Measurements from ENCODE around the gene NT5C3A.
"Not testable (repeated sequence)": the region's sequence is repeated elsewhere in the genome, so short reads cannot be mapped to it uniquely, and the experiment has no call there.

The NT5C3A gene

DNA sequence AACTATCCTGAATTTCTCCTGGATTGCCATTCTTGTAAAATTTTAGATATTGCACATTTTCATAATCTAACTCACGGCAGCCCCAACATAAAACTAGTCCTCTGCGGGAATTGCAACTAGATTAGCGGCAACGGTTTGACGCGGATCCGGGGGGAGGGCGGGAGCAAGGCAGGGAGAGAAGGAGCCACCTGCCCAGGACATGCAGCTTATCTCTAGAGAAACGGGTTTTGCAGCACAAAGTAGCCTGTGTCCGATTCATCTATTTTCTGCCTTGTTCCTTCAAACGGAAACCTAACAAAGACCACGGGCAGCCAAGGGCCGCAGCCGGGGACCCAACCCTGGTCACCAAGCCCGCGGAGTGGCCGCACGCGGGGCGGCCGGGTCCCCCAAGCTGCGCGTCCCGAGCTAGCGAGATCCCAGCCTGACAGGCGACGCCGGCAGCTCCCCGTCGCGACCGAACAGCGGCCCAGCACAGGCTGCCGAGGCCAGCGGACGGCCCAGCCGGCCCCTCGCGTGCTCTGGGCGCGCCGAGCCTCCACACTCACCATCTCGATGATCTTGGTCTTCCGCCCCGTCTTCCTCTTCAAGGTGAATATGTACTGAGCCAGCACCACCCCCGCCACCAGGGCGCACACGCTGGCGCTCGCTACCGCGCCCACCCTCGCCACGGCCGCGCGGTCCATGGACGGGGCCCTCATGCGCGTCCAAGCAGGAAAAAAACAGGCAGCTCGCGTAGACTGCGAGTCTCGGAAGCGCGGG is at the start of gene NT5C3A:
Gene NT5C3A (minus strand): TSS at position 754 of the 759 bp plus-strand sequence. CDS start 71 bp downstream, at position 683.
- ATAC-seq = no peak

DNA sequence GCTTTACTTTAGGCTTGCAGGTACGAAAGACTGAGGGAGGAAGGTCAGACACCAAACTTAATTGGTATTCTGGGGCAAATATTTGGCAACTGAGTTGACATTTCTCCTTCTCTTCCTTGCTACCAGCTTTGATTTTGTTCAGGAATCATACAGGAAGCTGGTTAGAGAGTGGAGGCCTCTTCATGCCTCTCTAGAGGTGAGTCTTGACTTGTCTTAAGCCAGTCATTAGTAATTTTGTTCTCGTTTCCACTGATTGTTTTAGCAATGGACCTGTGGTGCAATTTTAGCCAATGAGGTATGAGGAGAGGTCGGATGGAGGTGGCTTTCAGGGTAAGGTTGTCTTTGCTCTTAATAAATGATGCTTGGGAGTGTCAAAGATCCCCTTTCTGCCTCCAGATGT is 49.0 kb upstream of the NT5C3A start:
- ATAC-seq = no peak

DNA sequence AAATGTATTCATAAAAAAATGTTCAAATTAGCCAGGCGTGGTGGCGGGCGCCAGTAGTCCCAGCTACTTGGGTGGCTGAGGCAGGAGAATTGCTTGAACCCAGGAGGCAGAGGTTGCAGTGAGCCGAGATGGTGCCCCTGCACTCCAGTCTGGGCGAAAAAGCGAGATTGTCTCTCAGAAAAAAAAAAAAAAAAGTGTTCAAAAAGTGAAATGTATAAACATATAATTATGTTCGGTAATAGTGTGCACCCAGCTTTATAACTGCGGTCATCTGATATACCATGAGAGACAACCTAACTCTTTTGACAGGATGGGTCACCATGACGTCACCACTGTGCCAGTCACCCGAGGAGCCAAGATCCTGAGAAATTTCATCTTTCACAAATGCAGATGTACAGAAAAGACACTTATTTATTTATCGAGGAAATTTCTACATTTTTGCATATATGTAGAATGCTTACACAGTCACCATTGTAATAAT is 47.2 kb upstream of the NT5C3A start:
- no peak for ATAC-seq

DNA sequence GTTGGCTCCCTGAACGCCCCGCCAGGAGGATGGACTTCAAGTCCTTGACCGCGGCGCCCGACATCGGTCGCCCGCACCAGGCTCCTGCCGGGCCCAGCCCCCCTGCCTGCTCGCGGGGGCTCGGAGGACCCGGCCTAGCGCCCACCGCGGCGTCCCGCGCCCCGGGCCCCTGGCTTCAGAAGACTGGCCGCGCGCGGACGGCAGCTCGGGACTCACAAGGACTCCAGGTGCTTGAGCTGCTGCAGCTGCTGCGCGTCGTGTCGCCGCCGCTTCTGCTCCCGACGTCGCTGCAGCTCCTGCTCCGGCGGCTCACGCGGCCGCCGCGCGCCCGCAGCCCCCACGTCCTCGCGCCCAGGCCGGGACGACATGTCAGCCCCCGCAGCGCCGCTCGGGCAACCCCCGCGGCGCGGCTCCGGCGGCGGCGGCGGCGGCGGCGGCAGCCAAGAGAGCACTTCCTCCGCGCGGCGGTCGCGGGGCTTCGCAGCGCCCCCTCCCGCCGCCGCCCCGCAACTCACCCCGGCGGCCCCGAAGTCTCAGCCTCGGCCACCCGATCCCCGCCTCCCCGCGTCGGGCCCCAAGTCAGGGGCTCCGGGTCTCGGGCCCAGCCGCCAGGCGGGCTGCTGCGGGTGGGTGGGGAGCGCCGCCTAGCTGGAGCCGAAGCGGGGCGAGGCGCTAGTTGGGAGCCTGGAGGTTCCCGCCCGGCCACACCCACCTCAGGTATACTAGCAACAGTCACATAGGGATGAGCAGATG is 46.6 kb upstream of the NT5C3A start, which contains the start of gene RP9:
Gene RP9 (minus strand): TSS at position 400 of the 753 bp plus-strand sequence. CDS start 32 bp downstream, at position 368.
- ATAC-seq = peak; percentile 90 to 94

DNA sequence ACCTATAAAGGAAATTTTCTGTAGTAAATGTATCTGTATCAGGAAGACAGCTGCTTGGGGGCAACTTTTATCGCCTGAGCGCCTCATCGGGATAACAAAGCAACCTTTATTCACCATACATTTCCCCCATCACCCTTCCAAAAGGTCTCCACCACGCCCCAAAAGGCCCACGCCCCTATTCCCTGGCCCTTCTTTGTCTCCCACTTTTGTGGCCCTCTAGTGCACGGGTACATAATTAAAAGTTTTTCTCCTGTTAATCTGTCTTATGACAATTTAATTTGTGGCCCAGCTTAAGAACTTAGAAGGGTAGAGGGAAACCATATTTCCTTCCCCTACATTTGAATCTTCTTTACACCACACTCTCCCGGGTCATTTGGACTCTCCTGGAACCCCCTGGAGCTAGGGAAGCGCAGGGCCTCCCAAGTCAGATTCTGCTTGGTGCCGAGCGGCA is 46.0 kb upstream of the NT5C3A start:
- ATAC-seq = peak in 1 of 2 donors; percentile 17

DNA sequence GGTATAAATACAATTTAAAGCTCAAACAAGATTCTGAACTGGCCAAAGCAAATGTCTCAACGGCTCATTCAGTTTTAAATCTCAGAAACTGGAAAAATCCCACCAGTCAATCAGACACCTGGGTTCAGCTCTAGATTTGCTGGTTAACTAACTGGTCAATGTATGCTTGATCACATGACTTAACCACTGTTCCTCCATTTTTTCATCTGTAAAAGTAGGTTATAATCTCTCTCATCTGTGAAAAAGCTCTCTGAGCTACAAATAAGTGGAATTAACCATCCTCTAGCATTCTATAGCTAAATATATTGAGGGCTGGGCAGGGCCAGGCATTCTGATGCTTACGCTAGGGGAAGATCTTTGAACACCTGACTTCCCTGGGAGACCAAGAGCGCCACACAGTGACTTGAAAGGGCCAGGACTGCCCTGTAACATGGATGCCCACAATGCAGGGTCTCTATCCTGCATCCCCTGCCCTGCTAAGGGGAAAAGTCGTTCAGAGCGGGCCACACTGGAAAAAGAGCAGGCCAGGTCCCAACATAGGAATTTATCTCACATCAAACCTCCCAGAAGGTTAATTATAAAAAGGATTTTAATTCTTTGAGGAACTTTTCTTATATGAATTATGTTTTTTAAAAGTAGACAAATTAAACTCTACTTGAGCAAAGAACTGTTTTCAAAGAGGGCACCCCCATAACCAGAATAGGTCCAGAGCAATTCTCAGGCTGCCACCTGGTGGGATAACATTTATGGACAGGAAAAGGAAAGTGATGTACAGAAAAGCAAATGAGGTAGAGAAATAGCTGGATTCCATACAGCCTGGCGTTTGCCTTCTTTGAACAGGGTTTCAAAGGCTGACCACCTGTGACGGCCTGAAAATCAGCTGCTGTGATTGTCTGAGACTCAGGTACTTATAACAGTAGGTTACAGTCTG is 44.8 kb upstream of the NT5C3A start:
- ATAC-seq = no peak

DNA sequence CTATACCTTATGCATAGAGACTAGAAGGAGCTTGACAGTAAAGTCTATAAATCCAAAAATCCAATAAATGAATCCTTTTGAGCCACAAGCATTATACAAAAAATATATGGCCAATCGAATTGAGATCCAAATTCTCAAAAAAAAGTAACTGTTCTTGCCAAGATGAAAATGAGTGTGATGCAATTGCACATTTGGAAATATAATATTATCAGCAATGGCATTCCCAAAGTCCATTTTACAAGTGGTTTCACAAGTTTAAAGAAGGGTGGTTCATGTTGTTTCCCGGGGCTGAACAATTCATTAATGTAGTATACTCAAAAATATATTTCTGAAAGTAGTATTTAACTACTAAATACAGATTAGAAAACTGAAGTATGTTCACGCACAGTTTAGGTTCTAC is 39.3 kb upstream of the NT5C3A start:
- no peak for ATAC-seq

DNA sequence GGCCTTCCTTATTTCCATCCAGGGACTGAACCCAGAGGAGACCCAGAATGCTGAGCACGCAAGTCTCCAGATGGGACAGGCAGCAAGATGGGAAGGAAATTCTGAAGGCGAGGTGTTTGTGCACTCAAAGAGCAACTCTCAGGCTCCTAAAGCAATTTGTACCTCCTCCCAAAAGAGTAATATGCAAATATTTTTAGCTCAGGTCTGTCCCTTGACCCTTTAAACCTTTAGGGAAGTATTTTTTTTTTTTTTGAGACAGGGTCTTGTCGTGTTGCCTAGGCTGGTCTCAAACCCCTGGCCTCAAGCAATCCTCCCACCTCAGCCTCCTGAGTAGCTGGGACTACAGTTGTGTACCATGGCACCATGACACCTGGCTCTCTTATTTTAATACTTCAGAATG is 38.2 kb upstream of the NT5C3A start:
- no peak for ATAC-seq

DNA sequence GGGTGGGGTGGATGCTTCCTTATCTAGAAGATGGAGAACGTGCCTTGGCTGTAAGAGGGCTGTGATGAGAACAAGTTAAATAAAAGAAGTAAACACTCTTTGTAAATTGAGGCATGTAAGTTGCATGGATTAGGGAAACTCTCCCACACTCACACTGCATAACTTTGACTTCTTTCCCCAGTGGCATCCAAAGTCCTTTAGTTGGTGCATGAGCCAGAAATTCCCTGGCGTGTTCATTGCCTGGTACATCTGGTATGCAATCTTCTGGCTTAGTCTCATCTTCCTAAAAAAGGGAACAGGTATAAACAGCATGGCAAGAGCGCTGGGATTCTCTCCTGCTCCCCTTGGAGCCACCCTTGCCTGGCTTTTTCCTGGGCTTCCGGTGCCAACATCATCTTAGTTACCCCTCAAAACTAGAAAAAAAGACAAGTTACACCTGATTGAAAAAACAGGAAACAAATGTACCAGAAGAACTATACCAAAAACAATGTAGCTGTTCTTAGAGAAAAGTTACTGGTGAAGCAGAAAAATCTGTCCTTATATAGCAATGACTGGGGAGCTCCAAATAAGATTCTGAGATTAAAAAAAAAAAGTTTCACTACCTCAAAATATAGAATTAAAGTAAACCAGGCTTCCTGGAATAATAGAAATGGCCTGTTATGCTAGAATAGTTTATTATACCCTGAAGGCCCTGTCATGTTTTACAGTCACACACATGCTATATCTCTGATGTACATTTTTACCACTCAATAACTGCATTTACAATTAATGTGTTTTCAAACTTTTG is 36.8 kb upstream of the NT5C3A start:
- no peak for ATAC-seq

DNA sequence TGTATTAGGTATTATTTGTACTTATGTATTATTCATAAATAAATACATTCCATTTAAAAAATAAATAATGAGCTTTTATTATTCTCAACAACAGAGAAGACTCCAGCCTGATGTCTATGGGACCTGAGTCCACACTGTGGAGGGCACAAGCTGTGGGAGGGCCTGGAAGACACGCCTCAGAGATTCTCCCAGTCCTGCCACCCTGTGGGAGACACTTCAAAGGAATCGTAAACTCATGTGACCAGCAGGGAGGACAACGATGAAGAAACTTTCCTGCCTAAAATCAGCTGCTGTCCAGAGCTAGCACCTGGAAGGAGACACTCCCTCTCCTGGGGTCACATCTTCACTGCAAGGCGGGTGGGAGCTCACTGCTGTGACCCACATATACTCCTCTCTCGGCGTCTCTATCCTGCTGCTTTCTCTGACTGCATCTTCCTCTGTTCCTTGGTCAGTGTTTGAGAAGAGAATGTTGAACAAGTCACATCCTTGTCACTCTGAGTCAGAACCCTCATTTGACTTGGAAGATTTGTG is 32.2 kb upstream of the NT5C3A start:
- ATAC-seq = not testable (repeated sequence)

DNA sequence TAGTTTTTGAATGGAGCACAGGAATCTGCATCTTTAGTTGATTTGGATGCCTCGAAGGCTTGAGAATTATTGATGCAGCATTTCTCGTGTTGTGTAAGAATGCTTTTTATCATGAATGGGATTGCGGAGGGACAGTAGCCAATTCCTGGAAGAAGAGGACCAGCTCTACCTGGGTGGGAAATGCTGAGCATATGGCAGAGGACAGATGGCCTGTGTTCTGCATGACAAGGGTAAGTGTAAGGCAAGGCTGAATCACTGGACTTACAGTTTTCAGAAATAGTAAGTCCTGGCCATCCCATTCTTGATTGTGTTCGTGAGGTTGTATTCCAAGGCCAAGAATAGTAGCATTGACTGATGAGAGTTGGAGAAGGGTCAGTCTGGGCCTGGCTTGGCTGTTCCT is 30.7 kb upstream of the NT5C3A start:
- no peak for ATAC-seq

DNA sequence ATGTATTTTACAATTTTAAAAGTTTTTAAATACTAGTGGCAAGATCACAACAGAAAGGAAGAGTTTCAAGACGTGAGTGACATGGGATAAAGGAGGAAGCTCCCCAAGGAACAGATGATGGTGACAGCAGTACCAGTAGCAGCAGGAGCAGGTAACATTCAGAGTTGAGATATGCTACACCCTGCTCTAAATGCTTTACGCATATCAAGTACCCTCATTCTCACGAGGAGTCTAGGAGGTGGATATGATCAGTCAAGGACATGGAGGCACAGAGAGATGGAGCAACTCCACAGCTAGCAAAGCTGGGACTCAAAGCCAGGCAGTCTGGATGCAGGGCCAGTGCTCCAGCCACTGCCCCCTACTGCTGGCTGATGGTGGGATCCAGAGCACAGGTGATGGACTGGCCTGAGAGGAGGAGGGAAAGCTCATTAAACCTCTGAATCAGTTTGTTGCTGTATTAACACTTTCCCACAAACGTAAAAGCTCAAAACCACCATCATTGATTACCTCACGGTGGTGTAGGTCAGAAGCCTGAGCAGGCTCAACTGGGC is 29.1 kb upstream of the NT5C3A start:
- no peak for ATAC-seq

DNA sequence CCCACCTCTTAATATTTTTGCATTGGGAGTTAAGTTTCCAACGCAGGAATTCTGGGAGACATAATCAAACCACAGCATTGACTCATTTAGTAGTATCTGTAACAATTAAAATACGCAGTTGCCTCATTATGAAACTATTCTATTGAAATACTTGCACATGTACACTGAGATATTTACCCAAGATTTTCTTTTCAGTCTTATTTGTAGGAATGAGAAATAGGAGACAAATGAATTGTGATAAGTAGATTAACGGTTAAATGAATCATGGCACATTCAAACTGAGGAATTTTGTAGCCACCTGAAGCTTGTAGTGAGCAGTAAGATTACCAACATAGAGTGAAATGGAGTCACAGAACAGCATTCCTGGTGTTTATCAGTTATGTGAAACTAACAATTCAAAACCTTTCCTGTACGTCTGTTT is 28.5 kb upstream of the NT5C3A start:
- ATAC-seq = no peak

DNA sequence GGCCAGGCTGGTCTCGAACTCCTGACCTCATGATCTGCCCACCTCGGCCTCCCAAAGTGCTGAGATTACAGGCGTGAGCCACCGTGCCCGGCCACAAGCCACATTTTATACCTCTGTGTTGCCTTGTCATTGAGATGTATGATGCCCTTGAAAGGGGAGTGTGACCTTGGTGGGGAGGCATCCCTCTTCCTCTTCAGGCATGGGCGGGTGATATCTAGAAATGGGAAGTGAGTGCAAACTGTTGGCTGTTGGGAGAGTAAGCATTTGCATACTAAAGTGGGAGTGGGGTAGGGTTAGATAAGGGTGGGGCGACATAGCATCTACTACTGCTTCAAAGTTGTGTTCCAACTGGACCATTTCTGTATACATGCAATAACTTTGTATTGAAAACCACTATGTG is 26.6 kb upstream of the NT5C3A start:
- no peak for ATAC-seq

DNA sequence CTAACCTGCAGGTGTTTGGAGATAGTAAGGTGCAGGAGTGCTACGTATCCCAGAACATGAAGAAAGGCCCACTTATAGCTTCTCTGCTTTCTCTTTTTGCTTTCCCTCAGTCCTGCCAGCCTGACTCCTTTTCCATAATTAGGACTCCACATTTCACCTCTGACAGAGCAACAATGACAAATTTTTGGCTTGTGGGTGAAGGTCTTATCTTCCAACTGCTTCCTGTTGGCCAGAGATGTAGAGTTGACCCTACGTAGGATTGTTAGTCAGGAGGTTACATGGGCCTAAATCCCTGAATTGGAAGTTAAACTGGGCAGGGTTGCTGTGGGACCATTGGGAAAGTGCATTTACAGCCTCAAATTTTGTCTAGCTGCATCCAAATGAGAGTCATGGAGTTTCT is 25.3 kb upstream of the NT5C3A start:
- ATAC-seq = no peak

DNA sequence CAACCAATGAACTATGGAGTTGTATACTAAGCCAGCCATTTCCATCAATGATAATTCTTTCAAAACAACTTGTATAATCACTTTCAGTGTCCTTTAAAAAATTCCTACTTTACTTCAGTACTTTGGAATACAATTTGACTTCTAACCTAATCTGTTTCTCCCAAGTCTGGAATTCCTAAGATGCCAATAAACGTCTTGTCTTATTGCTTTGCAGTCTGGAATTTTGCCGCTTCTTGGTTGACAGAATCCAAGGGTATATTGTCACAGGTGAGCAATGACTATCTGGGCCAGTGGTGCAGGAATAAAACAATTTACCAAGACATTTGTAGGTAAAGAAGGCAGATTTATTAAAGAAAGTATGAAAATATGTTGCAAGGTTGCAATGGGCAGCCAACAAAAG is 24.8 kb upstream of the NT5C3A start:
- ATAC-seq = no peak

DNA sequence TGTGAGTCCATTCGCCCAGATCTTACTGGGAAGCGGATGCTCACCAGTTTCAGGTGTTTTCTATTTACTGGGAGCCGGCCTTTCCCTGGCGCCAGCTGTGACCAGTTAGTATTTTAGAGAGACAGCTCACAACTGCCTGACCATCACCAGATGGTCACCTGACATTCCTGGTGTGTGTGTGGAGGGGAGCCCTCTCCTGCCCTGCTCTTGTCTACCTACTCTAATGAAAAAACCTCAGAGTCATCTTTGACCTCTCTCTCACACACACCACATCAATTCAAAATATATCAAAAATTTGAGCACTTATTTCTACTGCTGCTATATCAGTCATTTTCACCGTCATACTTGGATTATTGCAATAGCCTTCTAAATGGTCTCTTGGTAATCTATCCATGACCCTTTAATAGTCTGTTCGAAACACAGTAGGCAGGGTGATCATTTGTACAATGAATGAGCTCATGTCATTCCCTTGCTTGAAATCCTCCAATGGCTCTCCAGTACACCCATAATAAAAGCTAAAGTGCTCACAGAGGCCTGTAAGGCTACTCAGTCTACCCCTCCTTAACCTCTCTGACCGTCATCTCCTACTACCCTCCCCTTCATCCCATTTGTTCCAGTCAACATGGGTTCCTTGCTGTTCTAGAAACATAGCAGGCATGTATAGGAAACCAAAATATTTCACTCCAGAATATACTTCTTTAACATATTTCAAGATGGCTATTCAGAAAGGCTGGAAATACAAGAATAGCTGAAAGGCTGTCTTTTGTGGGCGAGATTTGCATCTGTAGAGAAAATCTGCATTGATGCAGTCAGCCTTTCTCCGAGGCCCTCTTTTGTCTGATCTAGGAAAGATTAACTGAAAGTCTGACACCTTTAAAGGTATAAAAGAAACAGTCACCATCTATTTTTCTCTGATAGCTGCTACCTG is 17.5 kb upstream of the NT5C3A start:
- no peak for ATAC-seq

DNA sequence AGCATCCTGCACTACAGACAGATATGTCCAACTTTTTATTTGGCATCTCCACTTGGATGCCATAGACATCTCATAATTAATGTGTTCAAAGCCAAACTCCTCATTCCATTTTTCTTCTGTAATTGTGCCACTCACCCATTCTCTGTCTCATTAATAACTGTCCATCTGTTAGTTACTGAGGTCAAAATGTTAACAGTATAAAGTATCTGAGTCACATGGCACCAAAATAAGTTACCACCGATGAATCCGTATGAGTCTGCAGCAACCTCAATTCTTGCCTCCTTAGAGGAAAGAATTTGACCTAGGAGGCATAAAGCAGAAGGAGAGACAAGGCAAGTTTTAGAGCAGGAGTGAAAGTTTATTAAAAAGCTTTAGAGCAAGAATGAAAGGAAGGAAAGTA is 16.5 kb upstream of the NT5C3A start:
- ATAC-seq = no peak

DNA sequence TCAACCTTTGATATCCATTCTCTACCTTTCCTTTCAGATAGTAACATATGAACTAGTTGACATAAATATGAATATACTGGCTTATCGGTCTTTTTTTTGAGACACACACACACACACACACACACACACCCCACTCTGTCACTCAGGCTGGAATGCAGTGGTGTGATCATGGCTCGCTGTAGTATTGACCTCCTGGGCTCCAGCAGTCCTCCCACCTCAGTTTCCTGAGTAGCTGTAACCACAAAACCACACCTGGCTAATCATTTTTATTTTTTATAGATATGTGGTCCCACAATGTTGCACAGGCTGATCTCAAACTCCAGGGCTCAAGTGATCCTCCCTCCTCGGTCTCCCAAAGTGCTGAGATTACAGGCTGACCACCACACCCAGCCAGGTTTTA is 14.2 kb upstream of the NT5C3A start:
- no peak for ATAC-seq
